B cell (primary cell): ENCODE results near the gene CNTNAP3B. TPM values are rescaled to one million over a fixed set of nuclear protein-coding genes. Genes with fewer than 3 reads are reported as not detected.

ENCODE experiments used
- polyA plus RNA-seq: library from polyadenylated mRNA; depleted of rRNA; stranded (reverse); fragments of >200 nt; gene quantifications from 2 replicates; pipeline ENCODE4 v1.2.3, GENCODE V29; 2012
- small RNA-seq: library from RNA; depleted of rRNA; stranded (forward); fragments of <200 nt; gene quantifications from one replicate; pipeline ENCODE3, GENCODE V24; 2012; ENCODE audit warnings: low replicate concordance, low read depth; ENCODE audit not compliant: insufficient read length
- total RNA-seq, 2 donors: library from RNA; stranded (reverse); fragments of 120-200 nt in 1 of 2; gene quantifications; 1 replicate in 1 of 2; 2 replicates in 1 of 2; pipeline versions ENCODE4 v1.2.3 to v1.2.4, GENCODE V29; 2013 to 2022

CNTNAP3B gene
- total and polyA plus RNA-seq, 2 donors (not counting 1 experiment from before 2014, with no cell fraction given), result 0.25 to 0.89 TPM

Small RNA genes within 50 kb of the gene (small RNA-seq; reads per million reads assigned to genes)
- not detected for gene RN7SL343P

Other genes with a start within 250 kb of the CNTNAP3B start
- gene SPATA31A6, start 54.2 kb upstream of the CNTNAP3B start, total RNA-seq, result not detected in 2 replicates
- gene SPATA31A6, start 54.2 kb upstream of the CNTNAP3B start, polyA plus RNA-seq, result not detected in 2 replicates